Activated CD8-positive, alpha-beta memory T cell treated with anti-CD3 and anti-CD28 coated beads, Interleukin-2, amount 50 U/mL, for 1 hour (primary cell): ENCODE measurements around the gene RD3L.

ENCODE experiments used
- DNase-seq: peaks from one replicate; pipeline ENCODE4 v3.0.0-alpha.2; 2020; ENCODE audit errors: extremely low read depth

The RD3L gene

DNA sequence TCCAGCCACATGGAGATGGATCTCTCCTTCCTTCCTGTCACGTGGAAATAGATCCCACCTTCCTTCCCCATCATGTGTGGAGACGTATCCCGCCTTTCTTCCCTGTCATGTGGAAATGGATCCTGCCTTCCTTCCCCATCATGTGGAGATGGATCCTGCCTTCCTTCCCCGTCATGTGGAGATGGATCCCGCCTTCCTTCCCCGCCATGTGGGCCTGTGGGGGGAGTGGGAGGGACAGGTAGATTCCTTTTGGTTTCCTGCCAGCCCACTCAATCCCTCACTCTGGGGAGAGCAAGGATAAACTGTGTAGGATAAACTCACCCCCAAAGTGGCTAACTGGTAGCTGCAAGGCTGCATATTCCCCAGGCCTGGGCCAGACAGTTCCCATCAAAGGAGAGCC lies 45.8 kb downstream of the RD3L start:
- no peak for DNase-seq

- no peak for DNase-seq
Measured at GRCh38 chr14:103894723-103895059, 47.6 kb downstream of the RD3L start.

GRCh38 chr14:103894034-103894722 lies 48.2 kb downstream of the RD3L start:
- DNase-seq: no peak

- no peak for DNase-seq
Measured at GRCh38 chr14:103892247-103892646, 50.1 kb downstream of the RD3L start.

DNA sequence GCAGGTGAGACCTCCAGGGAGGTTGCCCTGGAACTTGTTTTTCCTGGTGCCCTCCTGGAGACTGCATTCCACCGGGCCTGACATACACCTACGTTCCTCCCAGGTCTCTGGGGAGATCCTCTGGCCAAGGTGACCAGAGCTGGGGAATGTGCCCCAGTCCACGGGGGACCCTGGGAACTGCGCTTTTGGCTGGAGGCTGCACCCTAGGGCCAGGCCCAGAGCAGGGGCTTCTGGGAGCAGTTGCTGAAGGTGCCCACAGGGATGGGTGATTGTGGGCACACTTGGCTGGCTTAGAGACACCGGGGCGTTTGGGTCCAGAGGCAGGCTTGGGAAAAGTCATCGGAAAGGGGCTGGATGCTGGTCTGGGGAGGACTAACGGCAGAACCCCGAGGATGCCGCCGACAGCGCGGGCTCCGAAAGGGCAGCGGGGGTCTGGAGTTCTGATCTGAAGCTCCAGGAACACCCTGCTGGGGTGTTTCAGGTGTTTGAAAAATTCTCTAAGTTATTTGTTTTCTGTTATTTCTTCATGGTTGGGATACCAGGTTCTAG lies 50.6 kb downstream of the RD3L start:
- no peak for DNase-seq

GRCh38 chr14:103890821-103891666 lies 51.3 kb downstream of the RD3L start:
- no peak for DNase-seq
